Endothelial cell of umbilical vein (primary cell): ENCODE data around the gene ACSL6.

Experiments used
- TF ChIP-seq, protein P1 (sequence below), 2 donors: IDR thresholded peaks; 1 replicate in 1 of 2; 2 replicates in 1 of 2; pipeline ENCODE4 v1.5.1; 2011; ENCODE audit warnings: low read length in 2 of 2, mild to moderate bottlenecking in 2 of 2, moderate library complexity in 2 of 2, control low read depth in 1 of 2, inconsistent platforms in 1 of 2, low read depth in 1 of 2; ENCODE audit not compliant: insufficient read depth in 1 of 2; ENCODE audit errors: extremely low read depth in 1 of 2
- TF ChIP-seq, protein P2 (sequence below): IDR thresholded peaks from 2 replicates; pipeline ENCODE4 v1.6.1; 2011; ENCODE audit not compliant: insufficient read depth, insufficient read length

DNA sequence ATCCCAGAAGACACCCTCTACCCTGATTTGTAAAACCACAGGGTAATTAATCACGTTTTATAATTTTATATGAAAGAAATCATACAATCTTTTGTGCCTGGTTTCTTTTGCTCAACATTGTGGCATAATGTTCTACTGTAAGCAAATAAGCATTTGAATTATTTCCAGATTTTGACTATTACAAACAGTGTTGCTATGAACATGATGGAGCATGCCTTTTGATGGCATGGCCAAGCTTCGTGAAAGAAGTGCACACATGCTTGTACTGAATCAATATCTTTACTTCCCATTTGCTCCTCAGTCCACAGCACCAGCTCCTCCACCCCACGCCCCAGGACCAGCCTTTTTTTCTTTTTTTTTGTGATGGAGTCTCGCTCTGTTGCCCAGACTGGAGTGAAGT, 29.9 kb downstream of the ACSL6 start:
- TF ChIP-seq, protein P1, sequence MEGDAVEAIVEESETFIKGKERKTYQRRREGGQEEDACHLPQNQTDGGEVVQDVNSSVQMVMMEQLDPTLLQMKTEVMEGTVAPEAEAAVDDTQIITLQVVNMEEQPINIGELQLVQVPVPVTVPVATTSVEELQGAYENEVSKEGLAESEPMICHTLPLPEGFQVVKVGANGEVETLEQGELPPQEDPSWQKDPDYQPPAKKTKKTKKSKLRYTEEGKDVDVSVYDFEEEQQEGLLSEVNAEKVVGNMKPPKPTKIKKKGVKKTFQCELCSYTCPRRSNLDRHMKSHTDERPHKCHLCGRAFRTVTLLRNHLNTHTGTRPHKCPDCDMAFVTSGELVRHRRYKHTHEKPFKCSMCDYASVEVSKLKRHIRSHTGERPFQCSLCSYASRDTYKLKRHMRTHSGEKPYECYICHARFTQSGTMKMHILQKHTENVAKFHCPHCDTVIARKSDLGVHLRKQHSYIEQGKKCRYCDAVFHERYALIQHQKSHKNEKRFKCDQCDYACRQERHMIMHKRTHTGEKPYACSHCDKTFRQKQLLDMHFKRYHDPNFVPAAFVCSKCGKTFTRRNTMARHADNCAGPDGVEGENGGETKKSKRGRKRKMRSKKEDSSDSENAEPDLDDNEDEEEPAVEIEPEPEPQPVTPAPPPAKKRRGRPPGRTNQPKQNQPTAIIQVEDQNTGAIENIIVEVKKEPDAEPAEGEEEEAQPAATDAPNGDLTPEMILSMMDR (IDR thresholded peaks at IDR 0.05; ENCODE audit: extremely low read depth in 1 of 2, insufficient read depth in 1 of 2, low read depth in 1 of 2, low read length in 2 of 2), result no peak
- TF ChIP-seq, protein P2, sequence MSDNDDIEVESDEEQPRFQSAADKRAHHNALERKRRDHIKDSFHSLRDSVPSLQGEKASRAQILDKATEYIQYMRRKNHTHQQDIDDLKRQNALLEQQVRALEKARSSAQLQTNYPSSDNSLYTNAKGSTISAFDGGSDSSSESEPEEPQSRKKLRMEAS, result no peak
